Central memory CD8-positive, alpha-beta T cell (primary cell): ENCODE data around the gene APOD.
A peak's percentile ranks its signal among the peaks of the same experiment; 100 is the strongest.

Experiments
- ATAC-seq: fragments of 150-1000 bp; cut with Tn5 transposase; replicated peaks from 2 replicates; pipeline ENCODE4 v1.10.0; 2022; ENCODE audit warnings: mild to moderate bottlenecking, moderate FRiP score, moderate number of reproducible peaks; ENCODE audit not compliant: poor library complexity, severe bottlenecking; ENCODE audit errors: extremely low read depth
- DNase-seq, 2 donors: peaks; one replicate each; pipeline ENCODE4 v3.0.0; 2021; ENCODE audit warnings: low spot score in 2 of 2
- H3K27ac Mint-ChIP-seq: one replicate; pipeline ENCODE4 v1.8.0; 2022; ENCODE audit warnings: low read depth, mild to moderate bottlenecking, moderate library complexity, mixed read lengths
- H3K27me3 Mint-ChIP-seq: one replicate; pipeline ENCODE4 v1.8.0; 2022; ENCODE audit warnings: mixed read lengths
- H3K36me3 Mint-ChIP-seq: one replicate; pipeline ENCODE4 v1.8.0; 2022; ENCODE audit warnings: mild to moderate bottlenecking, moderate library complexity, mixed read lengths; ENCODE audit not compliant: insufficient read depth
- H3K4me1 Mint-ChIP-seq: one replicate; pipeline ENCODE4 v1.8.0; 2022; ENCODE audit warnings: mixed read lengths
- H3K4me3 Mint-ChIP-seq: one replicate; pipeline ENCODE4 v1.8.0; 2022; ENCODE audit warnings: mild to moderate bottlenecking, moderate library complexity, mixed read lengths
- H3K9me3 Mint-ChIP-seq: one replicate; pipeline ENCODE4 v1.8.0; 2022; ENCODE audit warnings: mixed read lengths

Gene APOD

GRCh38 chr3:195553268-195553667 lies 30.5 kb downstream of the APOD start:
- H3K4me3 Mint-ChIP-seq = no peak overlapping the region
- H3K36me3 Mint-ChIP-seq = peaks cover 4% of the 10 kb centered on the region
- peaks cover 37% of the 10 kb centered on the region for H3K4me1 Mint-ChIP-seq
- DNase-seq = no peak
- H3K27ac Mint-ChIP-seq = peak overlapping the region; percentile 83
- H3K27me3 Mint-ChIP-seq = no peaks in the 10 kb centered on the region
- no peaks in the 10 kb centered on the region for H3K9me3 Mint-ChIP-seq
- ATAC-seq = no peak

- H3K9me3 Mint-ChIP-seq = no peaks in the 10 kb centered on the region
- peaks cover 50% of the 10 kb centered on the region for H3K4me1 Mint-ChIP-seq
- peaks cover 4% of the 10 kb centered on the region for H3K36me3 Mint-ChIP-seq
- DNase-seq (no peak), ATAC-seq (no peak)
- H3K27ac Mint-ChIP-seq = peak overlapping the region; percentile 83
- peak overlapping the region; percentile 23 for H3K4me3 Mint-ChIP-seq
- H3K27me3 Mint-ChIP-seq = no peaks in the 10 kb centered on the region
These were observed 32.3 kb downstream of the APOD start for GRCh38 chr3:195551381-195551978.

- ATAC-seq (peak; percentile 20), DNase-seq (no peak)
- peaks cover 4% of the 10 kb centered on the region for H3K36me3 Mint-ChIP-seq
- no peaks in the 10 kb centered on the region for H3K27me3 Mint-ChIP-seq
- peaks cover 57% of the 10 kb centered on the region for H3K4me1 Mint-ChIP-seq
- peak overlapping the region; percentile 83 for H3K27ac Mint-ChIP-seq
- no peaks in the 10 kb centered on the region for H3K9me3 Mint-ChIP-seq
- H3K4me3 Mint-ChIP-seq = peak overlapping the region; percentile 75
These were observed 33.0 kb downstream of the APOD start for GRCh38 chr3:195550723-195551122.

GRCh38 chr3:195549931-195550519 lies 33.7 kb downstream of the APOD start:
- H3K27ac Mint-ChIP-seq = peak overlapping the region; percentile 83
- H3K4me3 Mint-ChIP-seq = peak overlapping the region; percentile 75
- H3K9me3 Mint-ChIP-seq = no peaks in the 10 kb centered on the region
- peaks cover 61% of the 10 kb centered on the region for H3K4me1 Mint-ChIP-seq
- DNase-seq (peak; percentile 58 to 77), ATAC-seq (peak; percentile 89)
- H3K36me3 Mint-ChIP-seq = peaks cover 8% of the 10 kb centered on the region
- H3K27me3 Mint-ChIP-seq = no peaks in the 10 kb centered on the region

- no peaks in the 10 kb centered on the region for H3K27me3 Mint-ChIP-seq
- ATAC-seq = no peak
- no peak for DNase-seq
- H3K4me1 Mint-ChIP-seq = peaks cover 70% of the 10 kb centered on the region
- peak overlapping the region; percentile 50 for H3K4me3 Mint-ChIP-seq
- H3K36me3 Mint-ChIP-seq = peaks cover 11% of the 10 kb centered on the region
- H3K9me3 Mint-ChIP-seq = no peaks in the 10 kb centered on the region
- no peak overlapping the region for H3K27ac Mint-ChIP-seq
These were observed 34.8 kb downstream of the APOD start for GRCh38 chr3:195548987-195549386.

- peaks cover 14% of the 10 kb centered on the region for H3K36me3 Mint-ChIP-seq
- DNase-seq (no peak), ATAC-seq (no peak)
- no peaks in the 10 kb centered on the region for H3K27me3 Mint-ChIP-seq
- H3K27ac Mint-ChIP-seq = peak overlapping the region; percentile 23
- peaks cover 74% of the 10 kb centered on the region for H3K4me1 Mint-ChIP-seq
- H3K9me3 Mint-ChIP-seq = no peaks in the 10 kb centered on the region
- H3K4me3 Mint-ChIP-seq = peak overlapping the region; percentile 50
These were observed 35.2 kb downstream of the APOD start for GRCh38 chr3:195548501-195548900.

- DNase-seq (no peak), ATAC-seq (no peak)
- H3K9me3 Mint-ChIP-seq = no peaks in the 10 kb centered on the region
- peak overlapping the region; percentile 23 for H3K27ac Mint-ChIP-seq
- no peaks in the 10 kb centered on the region for H3K27me3 Mint-ChIP-seq
- H3K4me1 Mint-ChIP-seq = peaks cover 70% of the 10 kb centered on the region
- peak overlapping the region; percentile 50 for H3K4me3 Mint-ChIP-seq
- peaks cover 18% of the 10 kb centered on the region for H3K36me3 Mint-ChIP-seq
These were observed 35.7 kb downstream of the APOD start for GRCh38 chr3:195548006-195548405.

GRCh38 chr3:195546130-195546560 lies 37.6 kb downstream of the APOD start:
- Mint-ChIP-seq H3K4me3 (peak overlapping the region; percentile 79), H3K27ac (peak overlapping the region; percentile 88), H3K9me3 (no peaks in the 10 kb centered on the region), H3K36me3 (peaks cover 26% of the 10 kb centered on the region), H3K4me1 (peaks cover 71% of the 10 kb centered on the region), H3K27me3 (no peaks in the 10 kb centered on the region)
- ATAC-seq = no peak
- no peak for DNase-seq

GRCh38 chr3:195544634-195545033 lies 39.1 kb downstream of the APOD start:
- Mint-ChIP-seq H3K36me3 (peaks cover 25% of the 10 kb centered on the region), H3K9me3 (no peaks in the 10 kb centered on the region), H3K27me3 (no peaks in the 10 kb centered on the region), H3K4me1 (peaks cover 76% of the 10 kb centered on the region), H3K27ac (peak overlapping the region; percentile 88), H3K4me3 (peak overlapping the region; percentile 79)
- no peak for ATAC-seq
- DNase-seq = no peak

- ATAC-seq = no peak
- Mint-ChIP-seq H3K4me1 (peaks cover 80% of the 10 kb centered on the region), H3K9me3 (no peaks in the 10 kb centered on the region), H3K27ac (peak overlapping the region; percentile 88), H3K36me3 (peaks cover 29% of the 10 kb centered on the region), H3K27me3 (no peaks in the 10 kb centered on the region), H3K4me3 (peak overlapping the region; percentile 79)
- no peak for DNase-seq
These were observed 39.6 kb downstream of the APOD start for GRCh38 chr3:195544230-195544536.

GRCh38 chr3:195543500-195544229 lies 40.1 kb downstream of the APOD start:
- peaks cover 34% of the 10 kb centered on the region for H3K36me3 Mint-ChIP-seq

GRCh38 chr3:195542698-195543499 lies 40.8 kb downstream of the APOD start, which contains the start of gene PPP1R2:
PPP1R2 (minus strand) TSS chr3:195543325; CDS start chr3:195543025, 300 bp downstream.
- DNase-seq (peak; percentile 82 to 87), ATAC-seq (peak; percentile 76)
- peaks cover 79% of the 10 kb centered on the region for H3K4me1 Mint-ChIP-seq
- H3K27ac Mint-ChIP-seq = peak within 1 kb of the TSS; percentile 88
- H3K9me3 Mint-ChIP-seq = no peaks in the 10 kb centered on the region
- H3K4me3 Mint-ChIP-seq = peak within 1 kb of the TSS; percentile 79
- H3K36me3 Mint-ChIP-seq = peaks cover 34% of the 10 kb centered on the region
- H3K27me3 Mint-ChIP-seq = no peaks in the 10 kb centered on the region

More at GRCh38 chr3:195543500-195544229, 40.1 kb downstream of the APOD start:
- DNase-seq (no peak), ATAC-seq (no peak)
- peaks cover 80% of the 10 kb centered on the region for H3K4me1 Mint-ChIP-seq
- peak overlapping the region; percentile 79 for H3K4me3 Mint-ChIP-seq
- no peaks in the 10 kb centered on the region for H3K27me3 Mint-ChIP-seq
- peak overlapping the region; percentile 88 for H3K27ac Mint-ChIP-seq
- no peaks in the 10 kb centered on the region for H3K9me3 Mint-ChIP-seq
